HepG2 (cell line): ENCODE results near the gene PATZ1. TPM values are rescaled to one million over a fixed set of nuclear protein-coding genes. Genes with fewer than 3 reads are reported as not detected.

ENCODE experiments used
- ARHGAP35 ChIP-seq: sonication (generic); formaldehyde crosslinking; IDR thresholded peaks from 2 replicates; pipeline ENCODE4 v1.9.0; 2022; ENCODE audit warnings: mild to moderate bottlenecking, inconsistent platforms, moderate library complexity, missing genetic modification reagents, borderline replicate concordance
- ATF7-NPFF ChIP-seq: sonication (generic); formaldehyde crosslinking; IDR thresholded peaks from 2 replicates; pipeline ENCODE4 v1.8.1; 2023; ENCODE audit warnings: mild to moderate bottlenecking, low read depth, missing genetic modification reagents, moderate library complexity
- ERF ChIP-seq: IDR thresholded peaks from 2 replicates; pipeline ENCODE4 v1.6.1; 2018; ENCODE audit warnings: missing biosample characterization, missing genetic modification reagents
- FOXK2 ChIP-seq: fragments of 450-650 bp; IDR thresholded peaks from 2 replicates; pipeline ENCODE4 v1.6.1; 2016
- KDM2A ChIP-seq: sonication (generic); formaldehyde crosslinking; IDR thresholded peaks from 2 replicates; pipeline ENCODE4 v1.4.0; 2020; ENCODE audit warnings: low read depth, missing genetic modification reagents, borderline replicate concordance
- LCORL ChIP-seq, 2 experiments: fragments of 450-650 bp in 1 of 2; sonication (generic) in 1 of 2; formaldehyde crosslinking in 1 of 2; IDR thresholded peaks; 2 replicates each; pipeline versions ENCODE4 v1.5.0 to v1.6.1; 2017 to 2020; ENCODE audit warnings: antibody characterized with exemption in 1 of 2, missing genetic modification reagents in 1 of 2
- NCOA1 ChIP-seq: sonication (generic); formaldehyde crosslinking; IDR thresholded peaks from 2 replicates; pipeline ENCODE4 v1.9.0; 2021; ENCODE audit warnings: missing genetic modification reagents
- NFYB ChIP-seq: sonication (generic); formaldehyde crosslinking; IDR thresholded peaks from 2 replicates; pipeline ENCODE4 v1.4.0; 2020; ENCODE audit warnings: missing genetic modification reagents
- PAX8 ChIP-seq: sonication (generic); formaldehyde crosslinking; IDR thresholded peaks from 2 replicates; pipeline ENCODE4 v1.8.0; 2022; ENCODE audit warnings: mild to moderate bottlenecking, missing genetic modification reagents, borderline replicate concordance
- RFX3 ChIP-seq: IDR thresholded peaks from 2 replicates; pipeline ENCODE4 v1.6.1; 2016; ENCODE audit warnings: missing biosample characterization, missing genetic modification reagents
- SCMH1 ChIP-seq: sonication (generic); formaldehyde crosslinking; IDR thresholded peaks from 2 replicates; pipeline ENCODE4 v1.9.0; 2021; ENCODE audit warnings: missing genetic modification reagents, mild to moderate bottlenecking, borderline replicate concordance
- SOX13 ChIP-seq, 3 experiments: fragments of 450-650 bp in 1 of 3; sonication (generic) in 1 of 3; formaldehyde crosslinking in 1 of 3; IDR thresholded peaks in 2 of 3; conservative IDR thresholded peaks in 1 of 3; 2 replicates each; pipeline versions ENCODE4 v1.5.0 to v1.6.1; 2016 to 2020; ENCODE audit warnings: antibody characterized with exemption in 1 of 3, mild to moderate bottlenecking in 1 of 3, missing compliant biosample characterization in 1 of 3, missing genetic modification reagents in 1 of 3, moderate library complexity in 1 of 3
- SRSF4 ChIP-seq: fragments of 200-400 bp; formaldehyde crosslinking; IDR thresholded peaks from one replicate; pipeline ENCODE4 v1.6.1; 2018; ENCODE audit warnings: mild to moderate bottlenecking, low read depth, low read length, moderate library complexity; ENCODE audit not compliant: poor library complexity, severe bottlenecking
- ZIK1 ChIP-seq: sonication (generic); formaldehyde crosslinking; IDR thresholded peaks from 2 replicates; pipeline ENCODE4 v1.5.0; 2020; ENCODE audit warnings: mild to moderate bottlenecking, low read depth, missing genetic modification reagents, borderline replicate concordance
- ZNF530 ChIP-seq: sonication (generic); formaldehyde crosslinking; IDR thresholded peaks from 2 replicates; pipeline ENCODE4 v1.5.0; 2020; ENCODE audit warnings: low read depth, mild to moderate bottlenecking, missing genetic modification reagents
- ZSCAN29 ChIP-seq: sonication (generic); formaldehyde crosslinking; conservative IDR thresholded peaks from 2 replicates; pipeline ENCODE4 v1.4.0; 2020; ENCODE audit warnings: mild to moderate bottlenecking, missing genetic modification reagents
- polyA plus RNA-seq, 8 experiments: library from polyadenylated mRNA; depleted of rRNA in 3 of 8; stranded (reverse) in 7 of 8; unstranded in 1 of 8; fragments of >200 nt; fragmentation: Illumina TruSeq in 4 of 8; extraction: Trizol in 4 of 8; gene quantifications; 2 replicates each; pipeline versions ENCODE4 v1.2.1 to v1.2.3, GENCODE V29; 2011 to 2016; ENCODE audit warnings: low read depth in 4 of 8, missing spikeins in 1 of 8, mixed read lengths in 1 of 8; ENCODE audit not compliant: insufficient read depth in 1 of 8
- total RNA-seq, 5 experiments: library from RNA; depleted of rRNA; stranded (reverse); fragments of >200 nt; fragmentation: Illumina TruSeq; extraction: Trizol; gene quantifications; 2 replicates each; pipeline ENCODE4 v1.2.3, GENCODE V29; 2016; ENCODE audit warnings: low read depth in 1 of 5
- TF ChIP-seq, protein P1 (sequence below): sonication (generic); formaldehyde crosslinking; IDR thresholded peaks from 2 replicates; pipeline ENCODE4 v1.9.0; 2021; ENCODE audit warnings: missing genetic modification reagents, borderline replicate concordance
- TF ChIP-seq, protein P2 (sequence below): sonication (generic); formaldehyde crosslinking; IDR thresholded peaks from 2 replicates; pipeline ENCODE4 v1.5.0; 2020; ENCODE audit warnings: missing genetic modification reagents, mild to moderate bottlenecking, borderline replicate concordance
- TF ChIP-seq, protein P3 (sequence below): sonication (generic); formaldehyde crosslinking; IDR thresholded peaks from 2 replicates; pipeline ENCODE4 v1.8.0; 2022; ENCODE audit warnings: mild to moderate bottlenecking, missing genetic modification reagents, moderate library complexity
- TF ChIP-seq, protein P4 (sequence below): sonication (generic); formaldehyde crosslinking; IDR thresholded peaks from 2 replicates; pipeline ENCODE4 v1.9.0; 2021; ENCODE audit warnings: missing genetic modification reagents, borderline replicate concordance

The PATZ1 gene
- total and polyA plus RNA-seq, 2 of the 13 experiments (the other 11 are each of a cell fraction or from before 2014, with no cell fraction given) = 24.9 to 30.5 TPM

DNA sequence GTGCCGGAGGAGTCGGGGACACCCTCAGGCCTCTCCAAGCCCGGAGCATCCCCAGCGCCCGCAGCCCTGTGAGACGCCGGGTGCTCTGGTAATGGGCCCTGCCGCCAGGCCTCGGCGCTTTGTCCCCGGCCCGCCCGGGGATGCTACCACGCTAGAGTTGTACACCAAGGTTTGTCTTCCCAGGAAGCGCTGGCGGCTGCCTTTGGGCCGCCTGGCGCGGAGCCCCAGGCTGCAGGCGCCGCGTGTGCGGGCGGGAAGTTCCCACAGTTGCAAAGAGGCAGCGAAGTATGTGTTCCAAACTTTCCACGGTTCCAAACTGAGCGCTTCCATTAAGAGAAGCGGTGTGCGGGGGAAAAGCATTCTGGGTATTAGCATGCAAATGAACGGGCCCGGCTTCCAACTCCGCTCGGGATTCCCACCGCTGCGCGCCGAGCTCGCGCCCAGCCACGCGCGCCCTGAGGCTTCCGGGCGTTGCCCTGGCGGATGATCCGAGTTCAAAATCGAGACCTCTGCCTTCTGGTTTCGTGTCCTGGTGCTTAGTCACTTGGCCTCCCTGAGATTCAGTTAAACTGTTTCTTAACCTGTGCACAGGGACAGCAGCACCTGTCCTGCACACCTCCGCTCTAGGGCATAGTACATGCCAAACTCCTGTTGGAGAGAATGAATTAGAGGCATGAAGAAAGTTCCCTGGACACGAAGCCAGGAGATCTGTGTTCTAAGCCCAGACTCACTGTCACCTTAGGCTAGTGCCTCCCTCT is 1.3 kb upstream of the PATZ1 start (continued):
- TF ChIP-seq, protein P1, sequence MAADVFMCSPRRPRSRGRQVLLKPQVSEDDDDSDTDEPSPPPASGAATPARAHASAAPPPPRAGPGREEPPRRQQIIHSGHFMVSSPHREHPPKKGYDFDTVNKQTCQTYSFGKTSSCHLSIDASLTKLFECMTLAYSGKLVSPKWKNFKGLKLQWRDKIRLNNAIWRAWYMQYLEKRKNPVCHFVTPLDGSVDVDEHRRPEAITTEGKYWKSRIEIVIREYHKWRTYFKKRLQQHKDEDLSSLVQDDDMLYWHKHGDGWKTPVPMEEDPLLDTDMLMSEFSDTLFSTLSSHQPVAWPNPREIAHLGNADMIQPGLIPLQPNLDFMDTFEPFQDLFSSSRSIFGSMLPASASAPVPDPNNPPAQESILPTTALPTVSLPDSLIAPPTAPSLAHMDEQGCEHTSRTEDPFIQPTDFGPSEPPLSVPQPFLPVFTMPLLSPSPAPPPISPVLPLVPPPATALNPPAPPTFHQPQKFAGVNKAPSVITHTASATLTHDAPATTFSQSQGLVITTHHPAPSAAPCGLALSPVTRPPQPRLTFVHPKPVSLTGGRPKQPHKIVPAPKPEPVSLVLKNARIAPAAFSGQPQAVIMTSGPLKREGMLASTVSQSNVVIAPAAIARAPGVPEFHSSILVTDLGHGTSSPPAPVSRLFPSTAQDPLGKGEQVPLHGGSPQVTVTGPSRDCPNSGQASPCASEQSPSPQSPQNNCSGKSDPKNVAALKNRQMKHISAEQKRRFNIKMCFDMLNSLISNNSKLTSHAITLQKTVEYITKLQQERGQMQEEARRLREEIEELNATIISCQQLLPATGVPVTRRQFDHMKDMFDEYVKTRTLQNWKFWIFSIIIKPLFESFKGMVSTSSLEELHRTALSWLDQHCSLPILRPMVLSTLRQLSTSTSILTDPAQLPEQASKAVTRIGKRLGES (CRISPR knock-in tag) = no peak
- TF ChIP-seq SRSF4 (no peak), LCORL (IDR thresholded peaks at IDR 0.05) (no peak), LCORL (CRISPR knock-in tag; IDR thresholded peaks at IDR 0.05) (0 out of 2 replicates have a peak, but pooled peaks have one; percentile 2), ZIK1 (no peak; the same call in 1 of the 2 replicates), ERF (CRISPR knock-in tag) (no peak), NFYB (CRISPR knock-in tag) (no peak), NCOA1 (CRISPR knock-in tag) (no peak), ARHGAP35 (no peak), ZNF530 (CRISPR knock-in tag) (no peak), ATF7-NPFF (CRISPR knock-in tag) (0 out of 2 replicates have a peak, but pooled peaks have one; percentile 6), KDM2A (peak; percentile 51), PAX8 (CRISPR knock-in tag) (no peak), SCMH1 (CRISPR knock-in tag) (no peak), ZSCAN29 (0 out of 2 replicates have a peak, but pooled peaks have one; percentile 66), RFX3 (CRISPR knock-in tag) (no peak), SOX13 (IDR thresholded peaks at IDR 0.05) (no peak), SOX13 (CRISPR knock-in tag; conservative IDR thresholded peaks at IDR 0.05 in 1 of 2, IDR thresholded peaks at IDR 0.05 in 1 of 2) (0 out of 4 replicates have a peak, but pooled peaks of 1 of the 2 experiments have one; percentile 23), FOXK2 (no peak)
- TF ChIP-seq, protein P2, sequence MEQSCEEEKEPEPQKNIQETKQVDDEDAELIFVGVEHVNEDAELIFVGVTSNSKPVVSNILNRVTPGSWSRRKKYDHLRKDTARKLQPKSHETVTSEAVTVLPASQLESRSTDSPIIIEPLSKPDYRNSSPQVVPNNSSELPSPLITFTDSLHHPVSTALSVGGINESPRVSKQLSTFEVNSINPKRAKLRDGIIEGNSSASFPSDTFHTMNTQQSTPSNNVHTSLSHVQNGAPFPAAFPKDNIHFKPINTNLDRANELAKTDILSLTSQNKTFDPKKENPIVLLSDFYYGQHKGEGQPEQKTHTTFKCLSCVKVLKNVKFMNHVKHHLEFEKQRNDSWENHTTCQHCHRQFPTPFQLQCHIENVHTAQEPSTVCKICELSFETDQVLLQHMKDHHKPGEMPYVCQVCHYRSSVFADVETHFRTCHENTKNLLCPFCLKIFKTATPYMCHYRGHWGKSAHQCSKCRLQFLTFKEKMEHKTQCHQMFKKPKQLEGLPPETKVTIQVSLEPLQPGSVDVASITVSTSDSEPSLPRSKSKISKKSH (CRISPR knock-in tag) = 0 out of 2 replicates have a peak, but pooled peaks have one; percentile 1
- TF ChIP-seq, protein P3, sequence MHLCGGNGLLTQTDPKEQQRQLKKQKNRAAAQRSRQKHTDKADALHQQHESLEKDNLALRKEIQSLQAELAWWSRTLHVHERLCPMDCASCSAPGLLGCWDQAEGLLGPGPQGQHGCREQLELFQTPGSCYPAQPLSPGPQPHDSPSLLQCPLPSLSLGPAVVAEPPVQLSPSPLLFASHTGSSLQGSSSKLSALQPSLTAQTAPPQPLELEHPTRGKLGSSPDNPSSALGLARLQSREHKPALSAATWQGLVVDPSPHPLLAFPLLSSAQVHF (CRISPR knock-in tag) = 0 out of 2 replicates have a peak, but pooled peaks have one; percentile 33
- TF ChIP-seq, protein P4, sequence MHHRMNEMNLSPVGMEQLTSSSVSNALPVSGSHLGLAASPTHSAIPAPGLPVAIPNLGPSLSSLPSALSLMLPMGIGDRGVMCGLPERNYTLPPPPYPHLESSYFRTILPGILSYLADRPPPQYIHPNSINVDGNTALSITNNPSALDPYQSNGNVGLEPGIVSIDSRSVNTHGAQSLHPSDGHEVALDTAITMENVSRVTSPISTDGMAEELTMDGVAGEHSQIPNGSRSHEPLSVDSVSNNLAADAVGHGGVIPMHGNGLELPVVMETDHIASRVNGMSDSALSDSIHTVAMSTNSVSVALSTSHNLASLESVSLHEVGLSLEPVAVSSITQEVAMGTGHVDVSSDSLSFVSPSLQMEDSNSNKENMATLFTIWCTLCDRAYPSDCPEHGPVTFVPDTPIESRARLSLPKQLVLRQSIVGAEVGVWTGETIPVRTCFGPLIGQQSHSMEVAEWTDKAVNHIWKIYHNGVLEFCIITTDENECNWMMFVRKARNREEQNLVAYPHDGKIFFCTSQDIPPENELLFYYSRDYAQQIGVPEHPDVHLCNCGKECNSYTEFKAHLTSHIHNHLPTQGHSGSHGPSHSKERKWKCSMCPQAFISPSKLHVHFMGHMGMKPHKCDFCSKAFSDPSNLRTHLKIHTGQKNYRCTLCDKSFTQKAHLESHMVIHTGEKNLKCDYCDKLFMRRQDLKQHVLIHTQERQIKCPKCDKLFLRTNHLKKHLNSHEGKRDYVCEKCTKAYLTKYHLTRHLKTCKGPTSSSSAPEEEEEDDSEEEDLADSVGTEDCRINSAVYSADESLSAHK (CRISPR knock-in tag) = no peak
